ENCODE measurements around the gene ACTR3.

- TF ChIP-seq CTCF (IDR thresholded peaks at IDR 0.05) (no peak), EP300 (IDR thresholded peaks at IDR 0.05) (no peak)
Observed at GRCh38 chr2:113967272-113967671, 77.4 kb downstream of the ACTR3 start.
